Astrocyte of the cerebellum (primary cell): Measurements from ENCODE around the gene MARCHF9.

Experiments used
- DNase-seq: peaks from one replicate; pipeline ENCODE4 v3.0.0-alpha.2; 2011; ENCODE audit warnings: low read depth
- H3K4me3 ChIP-seq: 2 replicates; pipeline ENCODE4 v1.5.1; 2011; ENCODE audit warnings: mild to moderate bottlenecking, low read depth, low read length, moderate library complexity
- in situ Hi-C: cut with HindIII; loops from 2 replicates; pipeline ENCODE4 v1.10.0; 2017; ENCODE audit warnings: low sequenced_read_pairs
- TF ChIP-seq, protein P1 (sequence below): IDR thresholded peaks from 2 replicates; pipeline ENCODE4 v1.5.1; 2012; ENCODE audit warnings: low read length, low read depth, moderate library complexity, mild to moderate bottlenecking; ENCODE audit errors: missing control alignments

The MARCHF9 gene

GRCh38 chr12:57744194-57744776 lies 10.6 kb upstream of the MARCHF9 start:
- in situ Hi-C loops, result no loop called here
- DNase-seq, result no peak
- peak overlapping the region; percentile 96 for H3K4me3 ChIP-seq
- TF ChIP-seq, protein P1, sequence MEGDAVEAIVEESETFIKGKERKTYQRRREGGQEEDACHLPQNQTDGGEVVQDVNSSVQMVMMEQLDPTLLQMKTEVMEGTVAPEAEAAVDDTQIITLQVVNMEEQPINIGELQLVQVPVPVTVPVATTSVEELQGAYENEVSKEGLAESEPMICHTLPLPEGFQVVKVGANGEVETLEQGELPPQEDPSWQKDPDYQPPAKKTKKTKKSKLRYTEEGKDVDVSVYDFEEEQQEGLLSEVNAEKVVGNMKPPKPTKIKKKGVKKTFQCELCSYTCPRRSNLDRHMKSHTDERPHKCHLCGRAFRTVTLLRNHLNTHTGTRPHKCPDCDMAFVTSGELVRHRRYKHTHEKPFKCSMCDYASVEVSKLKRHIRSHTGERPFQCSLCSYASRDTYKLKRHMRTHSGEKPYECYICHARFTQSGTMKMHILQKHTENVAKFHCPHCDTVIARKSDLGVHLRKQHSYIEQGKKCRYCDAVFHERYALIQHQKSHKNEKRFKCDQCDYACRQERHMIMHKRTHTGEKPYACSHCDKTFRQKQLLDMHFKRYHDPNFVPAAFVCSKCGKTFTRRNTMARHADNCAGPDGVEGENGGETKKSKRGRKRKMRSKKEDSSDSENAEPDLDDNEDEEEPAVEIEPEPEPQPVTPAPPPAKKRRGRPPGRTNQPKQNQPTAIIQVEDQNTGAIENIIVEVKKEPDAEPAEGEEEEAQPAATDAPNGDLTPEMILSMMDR, result no peak

GRCh38 chr12:57744777-57745484 lies 10.0 kb upstream of the MARCHF9 start, which contains the start of gene TSPAN31:
TSPAN31 (plus strand) TSS chr12:57745039; CDS start chr12:57745155, 116 bp downstream.
- DNase-seq, result peak; percentile 97
- peak within 1 kb of the TSS; percentile 96 for H3K4me3 ChIP-seq
- in situ Hi-C loops, result no loop called here
- TF ChIP-seq, protein P1, result no peak

DNA sequence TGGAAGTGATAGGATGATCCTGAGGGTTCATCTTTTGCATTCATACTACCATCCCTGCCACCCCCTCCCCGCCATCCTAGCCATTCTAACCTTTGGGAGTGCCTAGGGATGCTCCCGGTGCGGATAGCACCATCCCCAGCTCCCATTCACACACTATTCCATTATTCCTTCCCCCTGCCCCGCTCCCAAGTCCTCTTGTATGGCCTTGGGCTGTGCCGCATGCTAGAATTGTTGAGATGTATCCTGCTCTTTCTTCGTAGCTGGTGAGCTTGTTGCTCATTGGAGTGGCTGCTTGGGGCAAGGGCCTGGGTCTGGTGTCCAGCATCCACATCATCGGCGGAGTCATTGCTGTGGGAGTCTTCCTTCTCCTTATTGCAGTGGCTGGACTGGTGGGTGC lies 9.4 kb upstream of the MARCHF9 start:
- in situ Hi-C loops, result no loop called here
- DNase-seq, result no peak
- peak overlapping the region; percentile 96 for H3K4me3 ChIP-seq

DNA sequence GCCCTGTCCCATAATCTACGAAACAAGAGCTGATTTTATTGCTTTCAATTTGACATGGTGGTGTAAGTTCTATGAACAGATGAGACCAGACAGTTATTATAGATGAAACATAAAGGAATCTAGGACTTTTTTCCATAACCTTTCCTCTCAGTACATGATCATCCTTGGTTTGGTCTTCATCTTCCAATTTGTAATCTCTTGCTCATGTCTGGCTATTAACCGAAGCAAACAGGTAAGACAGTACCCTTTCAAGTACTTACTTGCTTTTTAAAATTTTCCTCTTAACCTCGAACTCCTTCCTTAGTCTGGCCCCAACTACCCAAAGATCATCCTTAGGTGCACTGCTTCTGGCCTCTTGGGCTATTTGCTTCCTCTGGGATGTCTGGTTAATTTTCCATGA lies 8.9 kb upstream of the MARCHF9 start:
- no peak for DNase-seq
- peak overlapping the region; percentile 96 for H3K4me3 ChIP-seq
- TF ChIP-seq, protein P1, result no peak
- in situ Hi-C loops, result no loop called here

More for the DNA sequence above, 9.4 kb upstream of the MARCHF9 start:
- TF ChIP-seq, protein P1, result no peak

- in situ Hi-C loops, result no loop called here
- H3K4me3 ChIP-seq, result no peak overlapping the region
- DNase-seq, result no peak
- TF ChIP-seq, protein P1, result no peak
These were observed 5.8 kb upstream of the MARCHF9 start for GRCh38 chr12:57749061-57749460.

GRCh38 chr12:57750561-57751431 lies 4.1 kb upstream of the MARCHF9 start:
- DNase-seq, result no peak
- peak overlapping the region; percentile 95 for H3K4me3 ChIP-seq
- TF ChIP-seq, protein P1, result no peak
- in situ Hi-C loops, result no loop called here
